Bronchial epithelial cell (primary cell): ENCODE results near the gene SULT1C3. TPM values are rescaled to one million over a fixed set of nuclear protein-coding genes. Genes with fewer than 3 reads are reported as not detected.

Experiments used
- DNase-seq: peaks from one replicate; pipeline ENCODE4 v3.0.0-alpha.2; 2010; ENCODE audit warnings: low read depth
- FAIRE-seq: peaks from 2 replicates; lab custom pipeline; 2011; peaks lifted over from hg19 to GRCh38; lab: Jason Lieb, UNC
- H3K27me3 ChIP-seq: 2 replicates; pipeline ENCODE4 v1.5.1; 2011; ENCODE audit warnings: low read length; ENCODE audit not compliant: control insufficient read depth, insufficient read depth
- H3K36me3 ChIP-seq: 2 replicates; pipeline ENCODE4 v1.5.1; 2011; ENCODE audit warnings: low read length; ENCODE audit not compliant: control insufficient read depth, insufficient read depth
- H3K4me3 ChIP-seq: 2 replicates; pipeline ENCODE4 v1.5.1; 2011; ENCODE audit warnings: mild to moderate bottlenecking, low read depth, low read length, control low read depth
- CTCF ChIP-seq: IDR thresholded peaks from 2 replicates; pipeline ENCODE4 v1.5.1; 2011; ENCODE audit warnings: mild to moderate bottlenecking, moderate library complexity, low read length, control low read depth, inconsistent platforms; ENCODE audit not compliant: insufficient read depth, severe bottlenecking
- total RNA-seq: library from RNA; depleted of rRNA; stranded (reverse); fragments of >200 nt; gene quantifications from 2 replicates; pipeline ENCODE4 v1.2.1, GENCODE V29; 2014

SULT1C3 gene
- total RNA-seq: not detected in 2 replicates

GRCh38 chr2:108239786-108240185 lies at the start of gene SULT1C3:
SULT1C3 (plus strand) TSS chr2:108239968; CDS start chr2:108247195, 7,227 bp downstream.
- no peaks in the 10 kb centered on the region for H3K36me3 ChIP-seq
- H3K27me3 ChIP-seq: no peaks in the 10 kb centered on the region
- no peak for FAIRE-seq
- H3K4me3 ChIP-seq: no peak within 1 kb of the TSS
- DNase-seq: no peak
- no peak for TF ChIP-seq CTCF

DNA sequence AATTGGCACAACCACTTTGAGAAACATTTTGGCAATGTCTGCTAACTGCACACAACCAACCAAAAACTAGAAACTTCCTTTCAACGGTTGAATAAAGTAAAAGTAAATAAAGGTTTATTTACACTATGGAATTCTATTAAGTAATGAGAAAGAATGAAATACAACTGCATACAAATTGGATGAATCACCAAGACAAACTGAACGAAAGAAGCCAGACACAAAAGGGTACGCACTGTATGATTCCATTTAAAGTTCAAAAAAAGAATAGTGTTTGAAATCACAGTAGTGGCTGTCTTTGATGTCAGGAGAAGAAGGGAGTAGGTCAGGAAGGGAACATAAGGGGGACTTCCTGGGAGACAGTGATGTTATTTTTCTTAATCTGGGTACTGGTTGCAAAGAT lies 46.5 kb upstream of the SULT1C3 start:
- no peak for FAIRE-seq
- no peak overlapping the region for H3K4me3 ChIP-seq
- H3K27me3 ChIP-seq: no peaks in the 10 kb centered on the region
- peak; percentile 82 for DNase-seq
- H3K36me3 ChIP-seq: no peaks in the 10 kb centered on the region
- TF ChIP-seq CTCF: no peak

DNA sequence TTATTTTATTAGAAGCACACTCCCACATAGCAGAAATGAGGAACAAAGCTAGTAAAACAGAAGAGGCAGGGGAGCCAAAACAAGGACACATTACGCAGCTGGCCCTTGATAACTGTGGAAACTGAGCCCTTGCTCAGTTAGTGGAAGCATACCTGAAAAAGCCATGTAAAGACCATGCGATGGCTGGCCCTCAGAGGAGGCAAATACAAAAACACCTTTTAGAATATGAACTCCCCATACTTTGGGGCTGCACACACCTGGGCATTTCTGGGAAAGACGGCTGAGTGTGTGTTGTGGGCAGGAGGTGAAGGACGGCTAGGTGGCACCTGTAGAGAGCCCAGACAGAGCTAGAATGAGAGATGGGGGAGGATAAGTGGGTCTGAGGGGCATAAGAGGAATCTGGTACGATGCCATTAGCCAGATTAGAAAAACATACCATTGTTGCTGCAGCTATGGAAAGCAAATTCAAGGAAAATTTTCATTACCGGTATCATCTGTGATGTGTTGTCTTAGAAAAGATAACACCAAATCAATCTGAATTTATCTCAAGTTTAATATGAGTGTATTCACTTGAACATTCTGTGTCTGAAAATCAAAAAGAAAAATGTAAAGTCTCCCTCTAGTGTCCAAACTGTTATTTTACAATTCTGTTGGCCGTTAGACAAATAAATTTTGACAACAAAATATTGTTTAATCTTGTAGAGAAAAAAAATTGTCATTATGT lies 45.2 kb upstream of the SULT1C3 start:
- no peaks in the 10 kb centered on the region for H3K36me3 ChIP-seq
- no peaks in the 10 kb centered on the region for H3K27me3 ChIP-seq
- H3K4me3 ChIP-seq: no peak overlapping the region
- TF ChIP-seq CTCF: no peak
- peak; percentile 29 for DNase-seq
- FAIRE-seq: no peak

DNA sequence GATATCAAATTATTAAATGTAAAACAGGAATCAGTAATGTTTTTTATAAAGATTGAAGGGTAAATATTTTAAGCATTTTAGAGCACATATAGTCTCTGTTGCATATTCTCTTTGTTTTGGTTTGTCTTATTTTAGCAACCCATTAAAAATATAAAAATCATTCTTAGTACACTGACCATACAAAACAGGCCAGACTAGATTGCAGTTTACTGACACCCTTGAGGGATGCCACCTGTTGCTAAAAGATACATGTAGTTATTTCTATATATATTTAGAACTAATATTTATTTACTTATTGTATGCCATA lies 44.7 kb upstream of the SULT1C3 start:
- no peak overlapping the region for H3K4me3 ChIP-seq
- TF ChIP-seq CTCF: no peak
- H3K27me3 ChIP-seq: no peaks in the 10 kb centered on the region
- DNase-seq (no peak), FAIRE-seq (no peak)
- H3K36me3 ChIP-seq: no peaks in the 10 kb centered on the region

DNA sequence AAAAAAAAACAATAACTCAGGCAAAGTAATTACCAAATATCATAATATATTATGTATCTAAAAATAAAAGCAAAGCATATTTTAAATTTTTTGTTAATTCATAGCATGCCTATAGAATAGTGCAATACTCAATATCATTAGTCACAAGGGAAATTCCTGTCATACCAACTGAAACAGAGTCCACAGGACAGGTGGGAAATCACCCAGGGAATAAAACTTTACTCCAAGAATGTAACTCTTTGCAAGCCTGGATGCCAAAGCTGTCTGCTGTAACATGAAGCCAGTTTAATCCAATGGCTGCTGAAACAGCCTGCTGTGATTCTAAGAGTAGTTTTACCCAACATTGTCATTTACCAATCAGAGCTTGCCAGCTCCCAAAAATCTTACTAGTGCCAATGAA lies 40.0 kb upstream of the SULT1C3 start:
- DNase-seq (peak; percentile 71), FAIRE-seq (no peak)
- Histone ChIP-seq H3K27me3 (no peaks in the 10 kb centered on the region), H3K4me3 (no peak overlapping the region), H3K36me3 (no peaks in the 10 kb centered on the region)
- TF ChIP-seq CTCF: no peak

GRCh38 chr2:108200569-108200968 lies 39.2 kb upstream of the SULT1C3 start:
- TF ChIP-seq CTCF: no peak
- FAIRE-seq: no peak
- H3K36me3 ChIP-seq: no peaks in the 10 kb centered on the region
- no peak for DNase-seq
- no peaks in the 10 kb centered on the region for H3K27me3 ChIP-seq
- H3K4me3 ChIP-seq: no peak overlapping the region
